Retinal pigment epithelial cell (primary cell): ENCODE data around the gene SRSF9.

ENCODE experiments used
- DNase-seq: peaks from one replicate; pipeline ENCODE4 v3.0.0-alpha.2; 2010; ENCODE audit warnings: low read depth
- H3K4me3 ChIP-seq: 2 replicates; pipeline ENCODE4 v1.5.1; 2011; ENCODE audit warnings: mild to moderate bottlenecking, low read length, control low read depth, moderate library complexity
- CTCF ChIP-seq: conservative IDR thresholded peaks from 2 replicates; pipeline ENCODE4 v1.5.1; 2011; ENCODE audit warnings: low read depth, low read length, control low read depth, inconsistent platforms

SRSF9 gene

GRCh38 chr12:120468821-120469449 lies 613 bp downstream of the SRSF9 start:
- DNase-seq: no peak
- H3K4me3 ChIP-seq: peak overlapping the region; percentile 82
- TF ChIP-seq CTCF: no peak

- no peak for DNase-seq
- H3K4me3 ChIP-seq: peak overlapping the region; percentile 82
- TF ChIP-seq CTCF: no peak
Observed at GRCh38 chr12:120468325-120468820, 1.2 kb downstream of the SRSF9 start.

- no peak for TF ChIP-seq CTCF
- no peak for DNase-seq
- H3K4me3 ChIP-seq: no peak overlapping the region
Observed at GRCh38 chr12:120467439-120467838, 2.1 kb downstream of the SRSF9 start.

- TF ChIP-seq CTCF: peak; percentile 68
- no peak for DNase-seq
- H3K4me3 ChIP-seq: no peak overlapping the region
Observed at GRCh38 chr12:120466560-120467315, 2.8 kb downstream of the SRSF9 start.

GRCh38 chr12:120465756-120466155 lies 3.8 kb downstream of the SRSF9 start:
- H3K4me3 ChIP-seq: no peak overlapping the region
- TF ChIP-seq CTCF: no peak
- DNase-seq: no peak

- TF ChIP-seq CTCF: no peak
- H3K4me3 ChIP-seq: no peak overlapping the region
Observed at GRCh38 chr12:120463712-120464111, 5.8 kb downstream of the SRSF9 start.

More at GRCh38 chr12:120463712-120464111, 5.8 kb downstream of the SRSF9 start:
- DNase-seq: no peak
